K562 (cell line): ENCODE results near the gene P3H1. TPM values are rescaled to one million over a fixed set of nuclear protein-coding genes. Genes with fewer than 3 reads are reported as not detected.

Experiments
- ATAC-seq: fragments of 200-7000 bp; cut with Tn5 transposase; 3 replicates; pipeline ENCODE4 v1.9.1; 2020; ENCODE audit warnings: moderate library complexity
- BruUV-seq: library from RNA; stranded (reverse); fragments of 400-500 nt; replicated peaks from 2 replicates; lab custom pipeline; 2021; lab: Mats Ljungman, UMichigan
- CTCF ChIA-PET: fragments of 300-600 bp; formaldehyde crosslinking; extraction: SDS; loops from one replicate; lab custom pipeline; 2021; ENCODE audit warnings: low intra/inter-chr PET ratio; lab: Yijun Ruan, JAX
- POLR2A ChIA-PET: fragments of 300-600, 350-650 bp; sonication (Branson Sonifier 250); formaldehyde crosslinking; extraction: SDS; loops from one replicate; lab custom pipeline; 2021; ENCODE audit warnings: antibody characterized with exemption, inconsistent platforms; lab: Yijun Ruan, JAX
- DNase-seq, 4 experiments: peaks; one replicate each; pipeline versions ENCODE4 v3.0.0 to v3.0.0-alpha.2; 2011 to 2018; ENCODE audit warnings: low spot score in 3 of 4, mixed read lengths in 3 of 4; ENCODE audit errors: extremely low read depth in 1 of 4
- FAIRE-seq: peaks from 2 replicates; lab custom pipeline; 2011; peaks lifted over from hg19 to GRCh38; lab: Jason Lieb, UNC
- H2AFZ ChIP-seq: 2 replicates; pipeline ENCODE4 v1.6.0; 2011; ENCODE audit warnings: low read depth, low read length, control low read depth, inconsistent platforms
- H3K27ac ChIP-seq: fragments of 200-600 bp; 3 replicates; pipeline ENCODE4 v1.8.0; 2011; ENCODE audit warnings: low read depth, mild to moderate bottlenecking, control low read depth, inconsistent platforms, low read length, moderate library complexity, mixed read lengths; ENCODE audit errors: extremely low read depth
- H3K27me3 ChIP-seq, 2 experiments: fragments of 300-600 bp in 1 of 2; 2 replicates in 1 of 2; 3 replicates in 1 of 2; pipeline versions ENCODE4 v1.6.0 to v1.8.0; 2011; ENCODE audit warnings: inconsistent platforms in 2 of 2, low read length in 2 of 2, mild to moderate bottlenecking in 1 of 2, mixed read lengths in 1 of 2, moderate library complexity in 1 of 2; ENCODE audit not compliant: control insufficient read depth in 2 of 2, insufficient read depth in 2 of 2
- H3K36me3 ChIP-seq: fragments of 300-600 bp; 3 replicates; pipeline ENCODE4 v1.8.0; 2011; ENCODE audit warnings: mild to moderate bottlenecking, low read length, inconsistent platforms; ENCODE audit not compliant: control insufficient read depth, insufficient read depth
- H3K4me1 ChIP-seq, 2 experiments: fragments of 200-600 bp in 1 of 2; replicated peaks in 1 of 2; 2 replicates in 1 of 2; 3 replicates in 1 of 2; pipeline versions ENCODE4 v1.5.1 to v1.8.0; 2011; ENCODE audit warnings: inconsistent platforms in 2 of 2, low read length in 2 of 2, mild to moderate bottlenecking in 1 of 2, mixed read lengths in 1 of 2, moderate library complexity in 1 of 2; ENCODE audit not compliant: control insufficient read depth in 2 of 2, insufficient read depth in 2 of 2
- H3K4me2 ChIP-seq: 2 replicates; pipeline ENCODE4 v1.6.1; 2011; ENCODE audit warnings: low read length, control low read depth, inconsistent platforms, mixed read lengths; ENCODE audit not compliant: insufficient read depth
- H3K4me3 ChIP-seq: fragments of 200-600 bp; sonication (generic), shearing (Covaris generic); 2 replicates; pipeline ENCODE4 v1.5.1; 2016; ENCODE audit warnings: control low read depth, inconsistent platforms
- H3K79me2 ChIP-seq: fragments of 200-600 bp; 3 replicates; pipeline ENCODE4 v1.8.0; 2011; ENCODE audit warnings: low read length, inconsistent platforms; ENCODE audit not compliant: control insufficient read depth, insufficient read depth
- H3K9ac ChIP-seq, 2 experiments: 2 replicates each; pipeline versions ENCODE4 v1.6.0 to v1.6.1; 2011; ENCODE audit warnings: low read depth in 2 of 2, low read length in 2 of 2, control low read depth in 1 of 2, inconsistent platforms in 1 of 2, mild to moderate bottlenecking in 1 of 2, mixed read lengths in 1 of 2; ENCODE audit not compliant: insufficient read depth in 1 of 2
- H3K9me1 ChIP-seq: one replicate; pipeline ENCODE4 v1.6.0; 2011; ENCODE audit warnings: inconsistent platforms, mild to moderate bottlenecking, low read length, moderate library complexity; ENCODE audit not compliant: control insufficient read depth, insufficient read depth
- H3K9me3 ChIP-seq: replicated peaks from 2 replicates; pipeline ENCODE4 v1.5.1; 2011; ENCODE audit warnings: low read depth, low read length, inconsistent platforms; ENCODE audit not compliant: control insufficient read depth, insufficient read depth
- H4K20me1 ChIP-seq: replicated peaks from 2 replicates; pipeline ENCODE4 v1.6.1; 2011; ENCODE audit warnings: low read length, inconsistent platforms, mixed read lengths; ENCODE audit not compliant: control insufficient read depth, insufficient read depth
- DNMT1 ChIP-seq: fragments of 450-650 bp; IDR thresholded peaks from 2 replicates; pipeline ENCODE4 v1.6.1; 2016; ENCODE audit warnings: antibody characterized with exemption, mild to moderate bottlenecking
- E2F3 ChIP-seq: fragments of 250-450 bp; sonication (Bioruptor Pico); IDR thresholded peaks from 2 replicates; pipeline ENCODE4 v1.4.0; 2020; ENCODE audit warnings: mild to moderate bottlenecking
- FOXO4 ChIP-seq: fragments of 450-650 bp; formaldehyde crosslinking; IDR thresholded peaks from 2 replicates; pipeline ENCODE4 v1.4.0; 2020; ENCODE audit warnings: mild to moderate bottlenecking, moderate library complexity
- MCM3 ChIP-seq: fragments of 450-650 bp; IDR thresholded peaks from 2 replicates; pipeline ENCODE4 v1.6.1; 2016
- NFRKB ChIP-seq: fragments of 450-650 bp; IDR thresholded peaks from 2 replicates; pipeline ENCODE4 v1.6.1; 2016; ENCODE audit warnings: low read depth
- ZC3H4 ChIP-seq: sonication (generic); formaldehyde crosslinking; IDR thresholded peaks from 2 replicates; pipeline ENCODE4 v1.9.0; 2021; ENCODE audit warnings: missing genetic modification reagents, borderline replicate concordance
- ZNF699 ChIP-seq: fragments of 250-450 bp; sonication (Bioruptor Pico); IDR thresholded peaks from 2 replicates; pipeline ENCODE4 v1.8.0; 2021; ENCODE audit warnings: mild to moderate bottlenecking, moderate library complexity; ENCODE audit not compliant: insufficient replicate concordance
- WGBS: fragments of 100-300 bp; shearing (Covaris generic); methylation state at CpG from one replicate; pipeline ENCODE4 v1.1.6; 2016; ENCODE audit warnings: low coverage, mixed read lengths; ENCODE audit not compliant: insufficient coverage; ENCODE audit errors: missing lambda C conversion rate; 5-methylcytosine and 5-hydroxymethylcytosine counted together
- in situ Hi-C: fragments of 300-500 bp; cut with MboI; formaldehyde crosslinking; loops from 4 replicates; pipeline ENCODE4 v1.15.0; 2018; ENCODE audit warnings: inconsistent platforms, mixed read lengths
- intact Hi-C: fragments of 100-400 bp; cut with micrococcal nuclease; formaldehyde crosslinking; loops from 2 replicates; pipeline ENCODE4 v1.14.2; 2022
- polyA plus RNA-seq, 8 experiments: library from polyadenylated mRNA; depleted of rRNA in 4 of 8; stranded (reverse) in 5 of 8; unstranded in 3 of 8; fragments of >200 nt; fragmentation: Nextera tagmentation in 2 of 8; fragmentation: Illumina TruSeq in 1 of 8; extraction: Ambion mirVana in 2 of 8; extraction: Trizol in 1 of 8; gene quantifications; 2 replicates each; pipeline versions ENCODE4 v1.2.1 to v1.2.3, GENCODE V29; 2011 to 2014; ENCODE audit warnings: inconsistent platforms in 1 of 8, missing spikeins in 1 of 8
- total RNA-seq, 7 experiments: library from RNA; depleted of rRNA in 6 of 7; stranded (reverse); fragments of >200 nt in 6 of 7; fragmentation: Illumina TruSeq in 2 of 7; extraction: Trizol in 2 of 7; gene quantifications; 2 replicates each; pipeline versions ENCODE4 v1.2.1 to v1.2.3, GENCODE V29; 2011 to 2021; ENCODE audit warnings: low replicate concordance in 1 of 7

P3H1 gene
- total and polyA plus RNA-seq, 9 of the 15 experiments (the other 6 are each of a cell fraction or from before 2014, with no cell fraction given) = 1.7 to 81.7 (median 45.7) TPM

- Histone ChIP-seq H4K20me1 (peaks cover 15% of the 10 kb centered on the region), H3K9ac (no peak overlapping the region; a peak in 1 of 4 replicates), H3K36me3 (peaks cover 39% of the 10 kb centered on the region), H3K27ac (no peak overlapping the region), H3K9me1 (no peaks in the 10 kb centered on the region), H3K79me2 (peaks cover 31% of the 10 kb centered on the region), H3K4me3 (no peak overlapping the region), H3K27me3 (no peaks in the 10 kb centered on the region), H3K4me2 (no peak overlapping the region), H2AFZ (no peak overlapping the region), H3K4me1 (peaks cover 8 to 22% of the 10 kb centered on the region in 2 experiments; a peak in 3 of 5 replicates), H3K9me3 (no peaks in the 10 kb centered on the region)
- 79% methylated on average over 5 of the region's 5 CpGs for WGBS
- TF ChIP-seq NFRKB = no peak
- TF ChIP-seq DNMT1 = no peak
- TF ChIP-seq ZC3H4 = 0 out of 2 replicates have a peak, but pooled peaks have one; percentile 27
- TF ChIP-seq FOXO4 (CRISPR knock-in tag) = no peak
- TF ChIP-seq ZNF699 = no peak
- no peak for TF ChIP-seq E2F3 (CRISPR knock-in tag)
- no peak for TF ChIP-seq MCM3
- intact Hi-C loops (no loop called here), in situ Hi-C loops (no loop called here)
- ATAC-seq (no peak), FAIRE-seq (no peak), DNase-seq (no peak)
- BruUV-seq = no TSS peak
- ChIA-PET POLR2A (interaction anchor here (0.6 to 1.3 kb wide), 3 partner anchors 10 to 80 kb away, joined by 3 to 4 read pairs (median 3); partner anchors contain the start of gene YBX1), CTCF (no interaction called here)
Observed at GRCh38 chr1:42762269-42762668, 4.6 kb downstream of the P3H1 start.
